ENCODE measurements around the gene MELK.

The MELK gene

DNA sequence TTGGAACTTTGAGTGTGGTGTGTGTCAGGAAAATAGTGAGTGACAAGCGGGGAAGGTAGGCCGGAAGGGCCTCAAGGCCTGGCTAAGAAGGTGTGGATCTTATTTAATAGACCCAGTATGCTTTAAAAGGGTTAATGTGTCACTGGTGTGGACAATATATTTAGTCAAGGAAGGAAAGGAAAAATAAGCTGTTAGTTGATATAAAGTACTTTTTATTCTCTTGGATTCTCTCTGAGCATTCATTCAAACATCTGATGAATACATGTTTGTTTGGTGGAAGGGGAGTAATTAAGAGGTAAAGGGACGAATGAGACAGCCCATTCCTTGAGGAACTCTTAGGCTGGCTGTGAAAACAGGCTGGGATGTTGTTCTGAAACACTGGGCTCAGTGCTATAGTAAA is 98.9 kb downstream of the MELK start:
- Histone ChIP-seq H4K20me1 (ENCODE audit: insufficient read depth, low read length) (no peaks in the 10 kb centered on the region), H3K79me2 (ENCODE audit: low read length) (peaks cover 6% of the 10 kb centered on the region; the same call in 1 of the 2 replicates), H3K27me3 (replicated peaks; ENCODE audit: insufficient read depth, low read length) (no peaks in the 10 kb centered on the region), H3F3A (ENCODE audit: insufficient read depth, low read length) (no peaks in the 10 kb centered on the region; the same call in 1 of the 2 replicates), H3K36me3 (replicated peaks; ENCODE audit: insufficient read depth, low read length) (peaks cover 4% of the 10 kb centered on the region; the same call in 1 of the 2 replicates), H3K9me3 (replicated peaks; ENCODE audit: insufficient read depth, low read length) (no peaks in the 10 kb centered on the region), H3K4me1 (ENCODE audit: low read length) (peaks cover 2% of the 10 kb centered on the region), H3K4me2 (ENCODE audit: low read depth, low read length) (no peak overlapping the region), H2AFZ (ENCODE audit: low read length) (no peak overlapping the region), H3K9ac (ENCODE audit: low read length) (no peak overlapping the region), H3K9me2 (replicated peaks; ENCODE audit: insufficient read depth, low read length) (no peaks in the 10 kb centered on the region), H3K4me3 (ENCODE audit: low read length) (no peak overlapping the region), H3K27ac (ENCODE audit: low read length) (no peak overlapping the region)
- DNase-seq, result no peak
- TF ChIP-seq EZH2 (optimal IDR thresholded peaks at IDR 0.05; ENCODE audit: low read depth, low read length) (no peak), EZH2phosphoT487 (IDR thresholded peaks at IDR 0.05; ENCODE audit: low read length) (no peak)
- TF ChIP-seq, protein P1, sequence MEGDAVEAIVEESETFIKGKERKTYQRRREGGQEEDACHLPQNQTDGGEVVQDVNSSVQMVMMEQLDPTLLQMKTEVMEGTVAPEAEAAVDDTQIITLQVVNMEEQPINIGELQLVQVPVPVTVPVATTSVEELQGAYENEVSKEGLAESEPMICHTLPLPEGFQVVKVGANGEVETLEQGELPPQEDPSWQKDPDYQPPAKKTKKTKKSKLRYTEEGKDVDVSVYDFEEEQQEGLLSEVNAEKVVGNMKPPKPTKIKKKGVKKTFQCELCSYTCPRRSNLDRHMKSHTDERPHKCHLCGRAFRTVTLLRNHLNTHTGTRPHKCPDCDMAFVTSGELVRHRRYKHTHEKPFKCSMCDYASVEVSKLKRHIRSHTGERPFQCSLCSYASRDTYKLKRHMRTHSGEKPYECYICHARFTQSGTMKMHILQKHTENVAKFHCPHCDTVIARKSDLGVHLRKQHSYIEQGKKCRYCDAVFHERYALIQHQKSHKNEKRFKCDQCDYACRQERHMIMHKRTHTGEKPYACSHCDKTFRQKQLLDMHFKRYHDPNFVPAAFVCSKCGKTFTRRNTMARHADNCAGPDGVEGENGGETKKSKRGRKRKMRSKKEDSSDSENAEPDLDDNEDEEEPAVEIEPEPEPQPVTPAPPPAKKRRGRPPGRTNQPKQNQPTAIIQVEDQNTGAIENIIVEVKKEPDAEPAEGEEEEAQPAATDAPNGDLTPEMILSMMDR (IDR thresholded peaks at IDR 0.05; ENCODE audit: low read length), result no peak

DNA sequence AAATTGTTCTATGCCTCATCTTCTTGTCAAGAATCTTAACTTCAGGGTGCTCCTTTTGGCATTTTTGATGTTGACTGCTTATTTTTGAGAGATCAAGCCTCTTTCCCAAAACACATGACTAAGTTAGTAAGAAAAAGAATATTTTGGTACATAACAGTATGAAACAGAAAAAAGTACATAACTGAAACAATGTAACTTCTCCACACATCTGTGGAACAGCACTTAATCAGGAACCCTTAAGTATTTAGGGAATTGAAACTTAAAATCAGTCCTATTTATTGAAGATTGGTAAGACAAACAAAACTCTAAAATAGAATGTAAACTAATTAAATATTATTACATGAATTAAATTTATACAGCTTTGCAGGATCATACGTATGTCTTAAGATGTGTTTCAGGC is 103.4 kb downstream of the MELK start:
- TF ChIP-seq, protein P1 (IDR thresholded peaks at IDR 0.05; ENCODE audit: low read length), result no peak
- TF ChIP-seq EZH2phosphoT487 (IDR thresholded peaks at IDR 0.05; ENCODE audit: low read length) (no peak), EZH2 (optimal IDR thresholded peaks at IDR 0.05; ENCODE audit: low read depth, low read length) (no peak)
- Histone ChIP-seq H3K9me2 (replicated peaks; ENCODE audit: insufficient read depth, low read length) (no peaks in the 10 kb centered on the region), H3K27me3 (replicated peaks; ENCODE audit: insufficient read depth, low read length) (no peaks in the 10 kb centered on the region), H4K20me1 (ENCODE audit: insufficient read depth, low read length) (no peaks in the 10 kb centered on the region), H3K4me3 (ENCODE audit: low read length) (no peak overlapping the region), H3K9ac (ENCODE audit: low read length) (no peak overlapping the region), H3K4me1 (ENCODE audit: low read length) (no peaks in the 10 kb centered on the region), H3K79me2 (ENCODE audit: low read length) (peaks cover 2% of the 10 kb centered on the region; the same call in 1 of the 2 replicates), H3K36me3 (replicated peaks; ENCODE audit: insufficient read depth, low read length) (peaks cover 9% of the 10 kb centered on the region), H3K9me3 (replicated peaks; ENCODE audit: insufficient read depth, low read length) (no peaks in the 10 kb centered on the region), H2AFZ (ENCODE audit: low read length) (no peak overlapping the region), H3K27ac (ENCODE audit: low read length) (no peak overlapping the region), H3K4me2 (ENCODE audit: low read depth, low read length) (no peak overlapping the region), H3F3A (ENCODE audit: insufficient read depth, low read length) (no peaks in the 10 kb centered on the region; the same call in 1 of the 2 replicates)
- no peak for DNase-seq

DNA sequence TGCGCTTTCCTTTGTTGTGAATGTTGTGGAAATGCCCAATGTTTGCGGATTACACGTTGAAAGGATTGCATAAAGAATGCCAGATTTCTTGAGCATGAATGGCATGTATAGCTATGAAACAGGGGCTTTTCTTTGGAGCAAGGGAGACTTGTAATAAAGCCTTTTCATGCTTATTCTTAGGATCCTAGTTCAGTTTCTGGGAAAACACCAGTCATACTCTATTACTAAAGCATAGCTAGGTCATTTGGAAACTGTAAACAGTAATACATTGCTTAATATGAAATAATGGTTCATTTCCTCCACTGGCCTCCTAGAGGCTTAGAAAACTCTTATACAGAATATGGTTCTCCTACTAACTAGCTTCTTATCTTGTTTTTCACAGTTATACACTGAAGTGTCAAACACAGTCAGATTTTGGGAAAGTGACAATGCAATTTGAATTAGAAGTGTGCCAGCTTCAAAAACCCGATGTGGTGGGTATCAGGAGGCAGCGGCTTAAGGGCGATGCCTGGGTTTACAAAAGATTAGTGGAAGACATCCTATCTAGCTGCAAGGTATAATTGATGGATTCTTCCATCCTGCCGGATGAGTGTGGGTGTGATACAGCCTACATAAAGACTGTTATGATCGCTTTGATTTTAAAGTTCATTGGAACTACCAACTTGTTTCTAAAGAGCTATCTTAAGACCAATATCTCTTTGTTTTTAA is 104.2 kb downstream of the MELK start:
- no peaks in the 10 kb centered on the region for H3K9me2 ChIP-seq (replicated peaks; ENCODE audit: insufficient read depth, low read length)
- no peak overlapping the region for H3K27ac ChIP-seq (ENCODE audit: low read length)
- no peaks in the 10 kb centered on the region for H3K9me3 ChIP-seq (replicated peaks; ENCODE audit: insufficient read depth, low read length)
- TF ChIP-seq, protein P1 (IDR thresholded peaks at IDR 0.05; ENCODE audit: low read length), result no peak
- no peak for TF ChIP-seq EZH2phosphoT487 (IDR thresholded peaks at IDR 0.05; ENCODE audit: low read length)
- TF ChIP-seq EZH2 (optimal IDR thresholded peaks at IDR 0.05; ENCODE audit: low read depth, low read length), result no peak
- no peaks in the 10 kb centered on the region for H3K79me2 ChIP-seq (ENCODE audit: low read length)
- no peak for DNase-seq
- H3F3A ChIP-seq (ENCODE audit: insufficient read depth, low read length), result no peaks in the 10 kb centered on the region; the same call in 1 of the 2 replicates
- no peaks in the 10 kb centered on the region for H3K4me1 ChIP-seq (ENCODE audit: low read length)
- no peaks in the 10 kb centered on the region for H3K27me3 ChIP-seq (replicated peaks; ENCODE audit: insufficient read depth, low read length)
- H4K20me1 ChIP-seq (ENCODE audit: insufficient read depth, low read length), result no peaks in the 10 kb centered on the region
- peaks cover 9% of the 10 kb centered on the region for H3K36me3 ChIP-seq (replicated peaks; ENCODE audit: insufficient read depth, low read length)
- H2AFZ ChIP-seq (ENCODE audit: low read length), result no peak overlapping the region
- H3K4me3 ChIP-seq (ENCODE audit: low read length), result no peak overlapping the region
- no peak overlapping the region for H3K9ac ChIP-seq (ENCODE audit: low read length)
- H3K4me2 ChIP-seq (ENCODE audit: low read depth, low read length), result no peak overlapping the region
